GM12891 (cell line): Measurements from ENCODE around the gene PON2.

ENCODE experiments used
- POLR2A ChIP-seq: IDR thresholded peaks from 2 replicates; pipeline ENCODE4 v1.6.1; 2011; ENCODE audit warnings: low read depth, low read length, control low read depth
- POLR2AphosphoS5 ChIP-seq: IDR thresholded peaks from 2 replicates; pipeline ENCODE4 v1.6.1; 2011; ENCODE audit warnings: low read depth, low read length, control low read depth
- POU2F2 ChIP-seq: IDR thresholded peaks from 2 replicates; pipeline ENCODE4 v1.6.1; 2011; ENCODE audit warnings: low read depth, mild to moderate bottlenecking, control low read depth, low read length, moderate library complexity
- SPI1 ChIP-seq: IDR thresholded peaks from 2 replicates; pipeline ENCODE4 v1.6.1; 2011; ENCODE audit warnings: low read depth, low read length, control low read depth
- TAF1 ChIP-seq: IDR thresholded peaks from 2 replicates; pipeline ENCODE4 v1.6.1; 2011; ENCODE audit warnings: low read depth, low read length, control low read depth

DNA sequence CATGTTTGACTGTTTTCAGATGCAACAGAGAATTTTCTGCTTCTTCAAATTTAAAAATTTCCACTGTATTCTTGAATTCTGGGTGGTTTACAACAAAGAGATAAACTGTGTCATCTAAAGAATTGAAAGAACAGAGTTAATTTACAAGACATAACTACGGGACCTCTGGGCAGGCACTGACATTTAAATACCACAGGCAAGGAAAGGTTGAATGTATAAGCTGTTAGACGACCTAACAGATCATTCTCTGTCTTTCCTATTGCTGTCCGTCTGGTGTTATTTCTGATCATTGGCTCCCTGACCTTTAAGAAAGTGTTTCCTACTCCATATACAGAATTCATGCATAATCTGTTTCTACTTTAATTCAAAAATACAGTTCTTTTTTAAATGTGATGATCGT, 23.2 kb downstream of the PON2 start:
- TF ChIP-seq POLR2A (no peak), TAF1 (no peak), POLR2AphosphoS5 (no peak), SPI1 (no peak), POU2F2 (no peak)
